Measurements from ENCODE around the gene RNF220.
A peak's percentile ranks its signal among the peaks of the same experiment; 100 is the strongest.

RNF220 gene

DNA sequence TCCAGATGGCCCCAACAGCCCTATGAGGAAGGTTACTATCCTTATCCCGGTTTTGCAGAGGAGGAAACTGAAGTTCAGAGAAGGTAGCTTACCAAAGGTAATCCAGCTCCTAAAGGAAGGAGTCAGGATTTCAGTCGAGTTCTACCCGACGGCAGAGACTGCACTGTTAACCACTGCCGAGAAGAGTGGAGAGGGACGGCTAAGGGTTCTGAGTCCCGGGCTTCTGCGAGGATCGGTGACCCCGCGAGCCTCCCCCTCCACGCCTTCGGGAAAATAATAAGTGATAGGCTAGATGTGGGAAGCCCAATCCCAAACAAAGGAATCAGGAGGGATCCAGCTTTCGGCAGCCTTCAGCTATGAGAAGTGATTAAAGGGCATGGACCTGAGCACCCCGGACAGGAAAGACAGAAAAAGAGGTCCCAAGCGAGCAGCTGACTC, 268.6 kb downstream of the RNF220 start:
- in situ Hi-C loops (cut with MboI; ENCODE audit: low pct_unique_long_range_greater_than_20kb, low sequenced_read_pairs, unreplicated experiment), result no loop called here
- TF ChIP-seq, protein P1, sequence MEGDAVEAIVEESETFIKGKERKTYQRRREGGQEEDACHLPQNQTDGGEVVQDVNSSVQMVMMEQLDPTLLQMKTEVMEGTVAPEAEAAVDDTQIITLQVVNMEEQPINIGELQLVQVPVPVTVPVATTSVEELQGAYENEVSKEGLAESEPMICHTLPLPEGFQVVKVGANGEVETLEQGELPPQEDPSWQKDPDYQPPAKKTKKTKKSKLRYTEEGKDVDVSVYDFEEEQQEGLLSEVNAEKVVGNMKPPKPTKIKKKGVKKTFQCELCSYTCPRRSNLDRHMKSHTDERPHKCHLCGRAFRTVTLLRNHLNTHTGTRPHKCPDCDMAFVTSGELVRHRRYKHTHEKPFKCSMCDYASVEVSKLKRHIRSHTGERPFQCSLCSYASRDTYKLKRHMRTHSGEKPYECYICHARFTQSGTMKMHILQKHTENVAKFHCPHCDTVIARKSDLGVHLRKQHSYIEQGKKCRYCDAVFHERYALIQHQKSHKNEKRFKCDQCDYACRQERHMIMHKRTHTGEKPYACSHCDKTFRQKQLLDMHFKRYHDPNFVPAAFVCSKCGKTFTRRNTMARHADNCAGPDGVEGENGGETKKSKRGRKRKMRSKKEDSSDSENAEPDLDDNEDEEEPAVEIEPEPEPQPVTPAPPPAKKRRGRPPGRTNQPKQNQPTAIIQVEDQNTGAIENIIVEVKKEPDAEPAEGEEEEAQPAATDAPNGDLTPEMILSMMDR (IDR thresholded peaks at IDR 0.05; ENCODE audit: extremely low read depth, insufficient read depth, missing control alignments), result no peak

DNA sequence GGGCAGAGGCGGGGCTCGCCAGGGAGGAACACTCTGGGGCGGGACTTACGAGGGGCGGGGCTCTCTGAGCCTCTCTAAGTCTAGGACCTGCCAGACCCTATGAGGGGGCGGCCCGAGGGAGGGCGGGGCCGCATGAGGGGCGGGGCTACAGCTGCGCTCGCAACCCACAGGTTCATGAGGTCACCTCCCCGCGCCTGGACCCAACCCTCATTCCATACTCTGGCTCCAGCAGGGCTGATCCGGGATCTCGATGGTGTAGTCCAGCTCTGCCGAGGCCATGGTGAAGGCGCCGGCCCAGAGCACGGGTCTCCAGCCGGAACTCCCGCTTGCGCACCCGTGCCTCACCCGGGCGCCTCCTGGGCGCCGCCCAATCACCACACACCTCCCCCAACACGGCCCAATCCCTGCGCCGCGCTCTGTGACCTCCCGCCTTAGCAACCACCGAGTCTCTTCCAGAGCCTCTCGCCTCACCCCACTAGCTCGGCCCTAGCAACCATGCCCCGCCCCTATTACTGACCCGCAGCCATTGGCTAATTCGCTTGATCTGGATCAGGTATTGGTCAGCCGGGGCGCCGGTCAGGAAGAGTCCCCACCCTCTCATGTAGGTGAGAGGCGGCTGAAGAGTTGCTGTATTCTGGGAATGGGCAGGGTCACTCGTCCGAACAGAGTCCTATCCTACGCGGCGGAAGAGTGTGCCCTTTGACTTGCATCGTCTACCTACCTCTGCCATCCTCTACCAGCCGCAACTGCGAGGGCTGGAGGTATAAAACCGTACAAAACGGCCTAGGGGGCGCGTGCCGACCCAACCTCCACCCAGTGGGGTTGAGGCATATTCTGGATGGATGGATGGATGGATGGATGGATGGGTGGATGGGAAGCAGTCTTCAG, 269.3 kb downstream of the RNF220 start, which contains the start of the genes ARMH1 and TMEM53:
Gene ARMH1 (plus strand): TSS at position 602 of the 888 bp plus-strand sequence. CDS start 14,984 bp downstream, outside the sequence.
Gene TMEM53 (minus strand): TSS at position 369 of the 888 bp plus-strand sequence. CDS start 90 bp downstream, at position 279.
- in situ Hi-C loops (cut with MboI; ENCODE audit: low pct_unique_long_range_greater_than_20kb, low sequenced_read_pairs, unreplicated experiment), result no loop called here
- TF ChIP-seq, protein P1 (IDR thresholded peaks at IDR 0.05; ENCODE audit: extremely low read depth, insufficient read depth, missing control alignments), result peak; percentile 20
- peak; percentile 94 for DNase-seq (ENCODE audit: low spot score)

More for the DNA sequence above, 268.6 kb downstream of the RNF220 start:
- no peak for DNase-seq (ENCODE audit: low spot score)

DNA sequence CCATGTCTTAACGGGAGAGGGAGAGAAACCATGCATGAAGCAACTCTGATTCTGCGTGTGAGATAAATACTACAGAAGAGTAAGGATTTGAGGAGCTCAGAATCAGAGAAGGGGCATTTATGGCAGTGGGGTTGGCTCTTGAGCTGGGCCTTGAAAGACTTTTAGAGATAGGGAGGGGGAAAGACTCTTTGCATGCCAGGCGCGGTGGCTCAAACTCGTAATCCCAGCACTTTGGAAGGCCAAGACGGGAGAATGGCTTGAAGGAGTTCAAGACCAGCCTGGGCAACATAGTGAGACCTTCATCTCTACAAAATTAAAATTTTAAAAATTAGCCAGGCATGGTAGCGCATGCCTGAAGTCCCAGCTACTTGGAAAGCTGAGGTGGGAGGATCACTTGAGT, 270.1 kb downstream of the RNF220 start:
- no peak for DNase-seq (ENCODE audit: low spot score)
- TF ChIP-seq, protein P1 (IDR thresholded peaks at IDR 0.05; ENCODE audit: extremely low read depth, insufficient read depth, missing control alignments), result no peak
- in situ Hi-C loops (cut with MboI; ENCODE audit: low pct_unique_long_range_greater_than_20kb, low sequenced_read_pairs, unreplicated experiment), result no loop called here

DNA sequence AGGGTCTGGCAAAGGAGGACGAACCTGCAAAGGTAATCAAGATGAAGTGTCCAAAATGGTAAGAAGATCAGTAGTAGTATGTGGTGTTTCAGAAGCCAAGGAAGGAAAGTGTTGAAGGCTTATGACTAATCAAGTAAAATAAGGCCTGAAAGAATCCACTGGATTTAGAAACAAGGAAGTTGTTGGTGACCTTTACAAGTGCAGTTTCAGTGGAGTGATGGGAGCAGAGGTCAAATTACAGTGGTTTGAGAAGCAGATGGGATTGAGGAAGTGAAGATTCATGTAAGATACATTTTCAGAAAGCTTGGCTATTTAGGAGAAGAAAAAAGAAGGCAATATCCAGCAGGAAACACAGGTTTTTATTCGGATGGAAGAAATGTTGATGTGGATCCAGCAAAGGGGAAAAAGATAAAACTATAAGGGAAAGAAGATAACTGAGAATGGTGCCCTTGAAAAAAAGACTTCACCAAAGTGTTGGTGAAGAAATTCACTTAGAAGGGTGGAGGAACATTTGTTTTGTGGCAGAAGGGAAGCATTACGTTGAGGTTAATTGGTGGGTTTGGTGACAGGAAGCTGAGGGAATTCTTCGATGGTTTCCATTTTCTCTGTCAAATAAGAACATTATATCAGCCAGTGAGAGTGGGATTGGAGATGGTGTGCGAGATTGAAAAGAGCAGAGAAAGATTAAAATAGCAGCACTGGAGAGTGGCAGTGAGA, 271.6 kb downstream of the RNF220 start:
- in situ Hi-C loops (cut with MboI; ENCODE audit: low pct_unique_long_range_greater_than_20kb, low sequenced_read_pairs, unreplicated experiment), result no loop called here
- no peak for DNase-seq (ENCODE audit: low spot score)
- TF ChIP-seq, protein P1 (IDR thresholded peaks at IDR 0.05; ENCODE audit: extremely low read depth, insufficient read depth, missing control alignments), result no peak

DNA sequence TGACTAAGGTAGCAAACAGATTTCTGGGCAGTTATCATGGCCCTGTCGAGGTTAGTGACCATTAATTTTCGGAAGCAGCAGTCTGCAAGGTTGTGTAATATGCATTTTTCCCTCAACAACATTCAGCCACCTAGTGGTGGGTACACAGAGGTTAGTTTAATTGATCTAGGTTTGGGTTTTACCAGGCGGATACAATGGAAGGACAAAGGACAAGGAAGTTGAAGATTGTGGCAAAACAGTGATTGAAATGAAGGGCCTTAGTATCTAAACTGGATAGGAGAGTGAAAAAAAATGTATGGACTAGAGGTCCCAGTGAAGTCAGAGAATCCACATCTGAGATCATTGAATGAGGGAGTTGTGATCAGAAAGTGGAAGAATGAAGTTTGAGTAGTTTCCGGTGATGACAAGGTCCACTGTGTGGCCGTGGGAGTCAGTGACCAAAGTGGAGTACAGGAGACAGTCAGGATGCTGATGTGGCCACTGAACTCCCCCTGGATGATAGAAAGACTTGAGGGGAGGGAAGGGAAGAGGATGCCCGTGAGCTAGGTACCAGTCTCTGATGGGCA, 272.2 kb downstream of the RNF220 start:
- TF ChIP-seq, protein P1 (IDR thresholded peaks at IDR 0.05; ENCODE audit: extremely low read depth, insufficient read depth, missing control alignments), result peak; percentile 50
- no peak for DNase-seq (ENCODE audit: low spot score)
- in situ Hi-C loops (cut with MboI; ENCODE audit: low pct_unique_long_range_greater_than_20kb, low sequenced_read_pairs, unreplicated experiment), result no loop called here

DNA sequence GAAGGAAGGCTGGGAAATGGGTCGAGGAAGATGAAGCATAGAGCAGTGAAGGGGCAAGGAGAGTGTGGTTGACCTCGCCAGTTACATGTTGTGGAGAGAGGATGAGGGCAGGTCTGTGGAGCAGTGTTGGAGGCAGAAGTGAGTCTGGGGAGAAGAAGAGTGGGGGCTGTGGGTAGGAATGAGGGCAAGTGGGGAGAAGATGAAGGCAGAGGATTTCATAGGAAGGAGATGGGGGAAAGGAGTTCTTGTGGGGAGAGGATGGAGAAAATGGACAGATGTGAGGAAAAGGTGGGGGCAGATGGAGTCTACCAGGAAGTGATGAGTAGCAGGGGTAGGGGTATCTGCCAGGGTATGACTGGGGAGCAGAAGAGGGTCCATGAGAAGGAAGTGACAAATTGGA, 273.1 kb downstream of the RNF220 start:
- DNase-seq (ENCODE audit: low spot score), result no peak
- in situ Hi-C loops (cut with MboI; ENCODE audit: low pct_unique_long_range_greater_than_20kb, low sequenced_read_pairs, unreplicated experiment), result no loop called here
- TF ChIP-seq, protein P1 (IDR thresholded peaks at IDR 0.05; ENCODE audit: extremely low read depth, insufficient read depth, missing control alignments), result no peak

All from GM13977 (cell line).